Mesendoderm (in vitro differentiated cells): ENCODE results near the gene PTGR1.

ENCODE experiments used
- DNase-seq: peaks from one replicate; pipeline ENCODE4 v3.0.0; 2013
- H2AK5ac ChIP-seq: 2 replicates; pipeline ENCODE4 v1.6.1; 2013; ENCODE audit warnings: low read length, inconsistent platforms
- H2BK120ac ChIP-seq: 2 replicates; pipeline ENCODE4 v1.6.1; 2013; ENCODE audit warnings: low read depth, mild to moderate bottlenecking, low read length, moderate library complexity, mixed read lengths
- H2BK15ac ChIP-seq: replicated peaks from 2 replicates; pipeline ENCODE4 v1.6.1; 2013; ENCODE audit warnings: low read depth, mild to moderate bottlenecking, moderate library complexity
- H2BK5ac ChIP-seq: 2 replicates; pipeline ENCODE4 v1.6.1; 2013; ENCODE audit warnings: low read length, inconsistent platforms
- H3K18ac ChIP-seq: 2 replicates; pipeline ENCODE4 v1.6.1; 2013; ENCODE audit warnings: mild to moderate bottlenecking, low read length, mixed read lengths
- H3K23ac ChIP-seq: one replicate; pipeline ENCODE4 v1.6.1; 2013; ENCODE audit warnings: low read length
- H3K27ac ChIP-seq: 2 replicates; pipeline ENCODE4 v1.5.1; 2013; ENCODE audit warnings: low read depth, mild to moderate bottlenecking, inconsistent platforms, low read length, moderate library complexity
- H3K27me3 ChIP-seq: 2 replicates; pipeline ENCODE4 v1.6.1; 2013; ENCODE audit warnings: low read length, control low read depth, mild to moderate bottlenecking, inconsistent platforms; ENCODE audit not compliant: insufficient read depth, poor library complexity
- H3K36me3 ChIP-seq: 2 replicates; pipeline ENCODE4 v1.6.1; 2013; ENCODE audit warnings: low read length, inconsistent platforms; ENCODE audit not compliant: control insufficient read depth, insufficient read depth
- H3K4ac ChIP-seq: one replicate; pipeline ENCODE4 v1.6.1; 2013; ENCODE audit warnings: low read depth, mild to moderate bottlenecking, low read length, moderate library complexity
- H3K4me1 ChIP-seq: 2 replicates; pipeline ENCODE4 v1.6.1; 2013; ENCODE audit warnings: low read depth, low read length, inconsistent platforms; ENCODE audit not compliant: control insufficient read depth
- H3K4me2 ChIP-seq: 2 replicates; pipeline ENCODE4 v1.6.1; 2013; ENCODE audit warnings: low read length
- H3K4me3 ChIP-seq: 2 replicates; pipeline ENCODE4 v1.5.1; 2013; ENCODE audit warnings: mild to moderate bottlenecking, low read length
- H3K56ac ChIP-seq: one replicate; pipeline ENCODE4 v1.6.1; 2013; ENCODE audit warnings: low read length
- H3K79me1 ChIP-seq: 2 replicates; pipeline ENCODE4 v1.6.1; 2013; ENCODE audit warnings: low read length, inconsistent platforms
- H3K79me2 ChIP-seq: 2 replicates; pipeline ENCODE4 v1.6.1; 2013; ENCODE audit warnings: mild to moderate bottlenecking, low read length; ENCODE audit not compliant: control insufficient read depth, insufficient read depth
- H3K9ac ChIP-seq: 2 replicates; pipeline ENCODE4 v1.6.1; 2013; ENCODE audit warnings: low read length, inconsistent platforms
- H4K5ac ChIP-seq: one replicate; pipeline ENCODE4 v1.6.1; 2013; ENCODE audit warnings: low read length
- H4K8ac ChIP-seq: one replicate; pipeline ENCODE4 v1.6.1; 2013; ENCODE audit warnings: low read depth, mild to moderate bottlenecking, control low read depth, low read length, moderate library complexity
- WGBS: extraction: QIAGEN DNeasy Blood & Tissue Kit; methylation state at CpG from one replicate; pipeline ENCODE4 v1.1.7; 2013; ENCODE audit warnings: low lambda C conversion rate, missing lambda C conversion rate; ENCODE audit not compliant: insufficient coverage; ENCODE audit errors: extremely low coverage; 5-methylcytosine and 5-hydroxymethylcytosine counted together

PTGR1 gene

GRCh38 chr9:111533099-111533790, 66.2 kb downstream of the PTGR1 start:
- WGBS, result no CpG with 5 or more reads among the region's 5 CpGs
- Histone ChIP-seq H3K79me2 (no peaks in the 10 kb centered on the region), H3K4me2 (no peak overlapping the region), H2BK120ac (no peak overlapping the region), H4K5ac (no peak overlapping the region), H3K4ac (no peak overlapping the region), H4K8ac (no peak overlapping the region), H3K27ac (no peak overlapping the region), H3K23ac (no peak overlapping the region), H3K18ac (no peak overlapping the region), H3K27me3 (no peaks in the 10 kb centered on the region), H2BK15ac (no peak overlapping the region), H3K79me1 (no peaks in the 10 kb centered on the region), H2BK5ac (no peak overlapping the region), H2AK5ac (no peak overlapping the region), H3K9ac (no peak overlapping the region), H3K4me3 (no peak overlapping the region), H3K36me3 (no peaks in the 10 kb centered on the region), H3K4me1 (no peaks in the 10 kb centered on the region), H3K56ac (no peak overlapping the region)
- no peak for DNase-seq

DNA sequence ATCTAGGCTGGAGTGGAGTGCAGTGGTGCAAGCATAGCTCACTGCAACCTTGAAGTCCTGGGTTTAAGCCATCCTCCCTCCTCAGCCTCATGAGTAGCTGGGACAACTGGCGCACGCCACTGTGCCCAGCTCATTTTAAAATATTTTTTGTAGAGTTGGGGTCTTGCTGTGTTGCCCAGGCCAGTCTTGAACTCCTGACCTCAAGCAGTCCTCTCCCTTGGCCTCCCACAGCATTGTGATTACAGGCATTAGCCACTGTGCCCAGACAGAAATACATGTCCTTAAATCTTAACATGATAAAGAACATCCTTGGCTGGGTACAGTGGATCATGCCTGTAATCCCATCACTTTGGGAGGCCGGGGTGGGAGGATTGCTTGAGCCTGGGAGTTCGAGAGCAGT, 67.7 kb downstream of the PTGR1 start:
- Histone ChIP-seq H3K9ac (no peak overlapping the region), H2AK5ac (no peak overlapping the region), H2BK120ac (no peak overlapping the region), H3K4me1 (no peaks in the 10 kb centered on the region), H3K4me3 (no peak overlapping the region), H2BK15ac (no peak overlapping the region), H3K27ac (no peak overlapping the region), H3K36me3 (no peaks in the 10 kb centered on the region), H3K18ac (no peak overlapping the region), H3K79me1 (no peaks in the 10 kb centered on the region), H4K8ac (no peak overlapping the region), H2BK5ac (no peak overlapping the region), H3K79me2 (no peaks in the 10 kb centered on the region), H3K27me3 (no peaks in the 10 kb centered on the region), H3K4me2 (no peak overlapping the region), H3K4ac (no peak overlapping the region), H4K5ac (no peak overlapping the region), H3K56ac (no peak overlapping the region), H3K23ac (no peak overlapping the region)
- no peak for DNase-seq
- no CpG with 5 or more reads among the region's 4 CpGs for WGBS

DNA sequence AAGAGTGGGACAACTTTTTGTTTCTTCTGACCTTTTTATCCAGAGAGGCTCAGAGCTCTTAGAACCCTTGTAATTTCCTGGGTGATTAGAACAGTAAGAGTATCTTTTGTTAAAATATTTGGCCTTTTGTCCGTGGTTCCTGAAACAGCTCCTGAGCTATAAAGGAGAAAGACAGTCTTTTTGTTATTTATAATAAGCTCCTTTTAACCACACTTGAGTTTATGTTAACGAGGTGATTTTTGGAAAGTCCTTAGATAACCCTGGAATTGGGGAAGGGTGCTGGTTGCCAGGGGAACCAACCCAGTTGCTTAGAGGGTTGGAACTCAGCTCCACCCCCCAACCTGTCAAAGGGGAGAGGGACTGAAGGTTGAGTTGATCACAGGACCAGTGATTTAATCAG, 69.7 kb downstream of the PTGR1 start:
- H4K8ac ChIP-seq, result no peak overlapping the region
- no peak overlapping the region for H3K4me3 ChIP-seq
- H2BK120ac ChIP-seq, result no peak overlapping the region
- no peak overlapping the region for H4K5ac ChIP-seq
- H3K36me3 ChIP-seq, result no peaks in the 10 kb centered on the region
- H3K27ac ChIP-seq, result no peak overlapping the region
- no peak overlapping the region for H2BK15ac ChIP-seq
- H3K79me1 ChIP-seq, result no peaks in the 10 kb centered on the region
- H2AK5ac ChIP-seq, result no peak overlapping the region
- H3K4me2 ChIP-seq, result no peak overlapping the region
- H3K56ac ChIP-seq, result no peak overlapping the region
- DNase-seq, result no peak
- no peak overlapping the region for H3K18ac ChIP-seq
- no peaks in the 10 kb centered on the region for H3K79me2 ChIP-seq
- H2BK5ac ChIP-seq, result no peak overlapping the region
- H3K9ac ChIP-seq, result no peak overlapping the region
- no peak overlapping the region for H3K4ac ChIP-seq
- WGBS, result no CpG with 5 or more reads among the region's 2 CpGs
- H3K27me3 ChIP-seq, result no peaks in the 10 kb centered on the region
- H3K23ac ChIP-seq, result no peak overlapping the region
- peaks cover 3% of the 10 kb centered on the region for H3K4me1 ChIP-seq

GRCh38 chr9:111527347-111527746, 72.1 kb downstream of the PTGR1 start:
- no peak overlapping the region for H3K4ac ChIP-seq
- H3K27me3 ChIP-seq, result no peaks in the 10 kb centered on the region
- DNase-seq, result no peak
- no peak overlapping the region for H3K18ac ChIP-seq
- H2AK5ac ChIP-seq, result no peak overlapping the region
- H3K79me2 ChIP-seq, result no peaks in the 10 kb centered on the region
- no peak overlapping the region for H3K23ac ChIP-seq
- no peak overlapping the region for H4K5ac ChIP-seq
- no peak overlapping the region for H2BK120ac ChIP-seq
- H3K27ac ChIP-seq, result no peak overlapping the region
- H2BK5ac ChIP-seq, result no peak overlapping the region
- peaks cover 3% of the 10 kb centered on the region for H3K4me1 ChIP-seq
- H4K8ac ChIP-seq, result no peak overlapping the region
- H3K36me3 ChIP-seq, result no peaks in the 10 kb centered on the region
- H2BK15ac ChIP-seq, result no peak overlapping the region
- H3K56ac ChIP-seq, result no peak overlapping the region
- no CpG with 5 or more reads among the region's 2 CpGs for WGBS
- no peak overlapping the region for H3K4me3 ChIP-seq
- no peak overlapping the region for H3K4me2 ChIP-seq
- no peaks in the 10 kb centered on the region for H3K79me1 ChIP-seq
- no peak overlapping the region for H3K9ac ChIP-seq

- Histone ChIP-seq H3K56ac (peak within 1 kb of the TSS; percentile 87), H2BK120ac (no peak within 1 kb of the TSS), H2BK15ac (no peak within 1 kb of the TSS), H3K23ac (no peak within 1 kb of the TSS), H3K36me3 (no peaks in the 10 kb centered on the region), H3K9ac (peak within 1 kb of the TSS; percentile 70), H3K79me1 (no peaks in the 10 kb centered on the region), H3K4me3 (peak within 1 kb of the TSS; percentile 66), H3K27me3 (no peaks in the 10 kb centered on the region), H4K8ac (no peak within 1 kb of the TSS), H2BK5ac (no peak within 1 kb of the TSS), H3K79me2 (no peaks in the 10 kb centered on the region), H3K27ac (no peak within 1 kb of the TSS), H3K4me2 (peak within 1 kb of the TSS; percentile 91), H3K4ac (no peak within 1 kb of the TSS), H3K18ac (no peak within 1 kb of the TSS), H2AK5ac (no peak within 1 kb of the TSS), H3K4me1 (peaks cover 3% of the 10 kb centered on the region), H4K5ac (no peak within 1 kb of the TSS)
- no CpG with 5 or more reads among the region's 66 CpGs for WGBS
- DNase-seq, result peak; percentile 90
These were observed 74.1 kb downstream of the PTGR1 start, which contains the start of gene ZNF483 for GRCh38 chr9:111525056-111525977. ZNF483 (plus strand) TSS chr9:111525179; CDS start chr9:111527396, 2,217 bp downstream.
